HG03095 (cell line): ENCODE measurements around the gene CEBPZOS.

Experiments
- ATAC-seq: cut with Tn5 transposase; IDR thresholded peaks from one replicate; pipeline ENCODE4 v1.9.1; 2021; ENCODE audit warnings: moderate library complexity; ENCODE audit not compliant: unreplicated experiment

The CEBPZOS gene

DNA sequence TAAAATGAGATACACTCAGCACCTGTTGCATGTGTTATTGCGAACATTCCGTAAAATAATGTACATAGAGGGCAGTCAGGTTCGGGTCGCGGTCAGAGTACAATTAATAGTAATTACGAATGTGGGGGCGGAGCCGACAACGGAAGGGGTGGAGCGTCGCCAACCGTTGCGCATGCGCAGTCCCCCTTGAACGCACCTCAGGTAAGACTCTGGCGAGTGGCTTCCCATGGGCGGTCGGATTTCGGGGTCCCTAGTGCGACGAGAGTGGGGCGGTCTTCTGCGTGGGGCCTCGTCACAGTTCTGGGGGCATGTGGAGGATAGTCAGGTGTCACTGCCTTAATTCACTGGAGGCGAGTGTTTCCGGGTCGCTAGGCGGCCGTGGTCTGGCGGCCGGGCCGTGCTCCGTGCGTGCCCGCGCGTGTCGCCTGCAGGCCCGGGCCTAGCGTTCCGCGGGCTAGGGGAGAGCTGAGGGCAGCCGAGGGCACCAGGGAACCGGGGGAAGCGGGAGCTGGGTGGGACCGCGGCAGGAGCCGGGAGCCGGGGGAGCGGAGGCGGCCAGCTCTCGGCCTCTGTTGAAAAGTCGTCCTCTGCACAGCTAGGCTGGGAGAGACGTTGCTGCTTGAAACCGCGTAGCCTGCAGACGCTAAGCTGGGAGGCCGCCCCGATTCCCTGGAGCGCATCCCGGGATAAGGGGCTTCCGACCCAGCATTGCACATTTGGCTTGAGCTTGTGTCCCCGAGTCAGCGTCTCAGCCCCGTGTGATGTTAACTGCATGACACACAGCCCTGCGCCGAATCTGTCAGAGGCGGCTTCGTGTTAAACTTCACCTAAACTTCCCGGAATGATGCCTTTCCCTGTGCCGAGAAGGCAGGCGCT is at the start of gene CEBPZOS:
Gene CEBPZOS, plus strand, starts transcription at position 177 of the 876 bp plus-strand sequence. CDS start 3,209 bp downstream, outside the sequence.
- ATAC-seq: peak; percentile 59

DNA sequence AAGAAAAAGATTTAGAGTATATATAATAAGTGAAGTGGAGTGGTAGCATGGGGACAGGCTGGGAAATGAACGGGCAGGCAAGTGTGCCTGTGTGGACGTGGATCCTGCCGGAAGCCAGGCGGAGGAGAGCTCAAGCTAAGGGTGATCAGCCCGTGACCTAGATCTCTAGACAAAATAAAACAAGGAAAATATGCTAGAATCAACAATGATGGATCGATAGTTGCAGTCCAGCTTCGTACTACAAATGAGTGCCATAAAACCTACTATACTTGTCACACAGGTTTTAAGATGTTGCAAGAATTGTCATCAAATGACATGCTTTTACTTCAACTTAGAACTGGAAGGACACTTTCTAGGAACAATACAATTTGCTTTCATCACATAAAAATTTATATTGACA is 48.0 kb upstream of the CEBPZOS start:
- no peak for ATAC-seq

DNA sequence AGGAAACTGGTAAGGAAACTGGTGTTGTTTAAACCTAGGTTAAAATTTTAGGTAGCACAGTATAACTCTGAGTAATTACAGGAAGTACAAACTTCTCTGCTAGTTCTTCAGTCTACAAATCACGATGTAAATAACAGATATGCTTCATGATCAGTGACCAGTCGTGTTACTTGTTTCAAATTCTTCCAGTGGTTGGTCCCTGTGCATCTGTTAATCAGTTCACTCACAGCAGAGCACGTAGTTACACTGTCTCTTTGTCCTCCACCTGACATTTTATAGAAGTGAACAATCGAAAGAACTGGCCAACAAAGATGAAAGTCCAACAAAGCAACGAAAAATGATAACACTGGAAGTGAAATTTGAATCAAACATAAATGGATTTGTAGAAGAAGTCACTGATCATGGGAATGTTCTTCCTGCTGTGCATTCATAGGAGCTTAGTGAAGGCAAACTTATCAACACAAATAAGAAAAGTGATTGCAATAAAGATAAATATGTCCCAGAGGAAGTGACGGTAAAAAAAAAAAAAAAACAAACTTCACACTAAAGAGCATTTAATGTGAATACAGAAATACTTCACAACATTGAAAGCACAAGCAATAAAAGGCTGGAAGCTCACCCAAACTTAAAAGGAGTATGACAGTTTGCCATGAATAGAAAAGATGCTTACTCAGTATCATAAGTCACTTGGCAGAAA is 46.5 kb upstream of the CEBPZOS start:
- ATAC-seq: no peak

DNA sequence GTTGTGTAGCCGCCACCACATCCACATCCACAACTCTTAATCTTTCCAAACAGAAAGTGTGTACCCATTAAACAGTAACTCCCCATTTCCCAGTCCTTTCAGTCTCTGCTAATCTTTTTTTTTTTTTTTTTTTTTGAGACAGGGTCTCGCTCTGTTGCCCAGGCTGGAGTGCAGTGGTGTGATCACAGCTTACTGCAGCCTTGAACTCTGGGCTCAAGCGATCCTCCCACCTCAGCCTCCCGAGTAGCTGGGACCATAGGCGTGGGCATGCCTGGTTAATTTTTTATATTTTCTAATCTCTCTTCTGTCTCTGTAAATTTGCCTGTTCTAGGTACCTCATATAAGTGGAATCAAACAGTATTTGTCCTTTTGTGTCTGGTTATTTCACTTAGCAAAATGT is 43.1 kb upstream of the CEBPZOS start:
- no peak for ATAC-seq

DNA sequence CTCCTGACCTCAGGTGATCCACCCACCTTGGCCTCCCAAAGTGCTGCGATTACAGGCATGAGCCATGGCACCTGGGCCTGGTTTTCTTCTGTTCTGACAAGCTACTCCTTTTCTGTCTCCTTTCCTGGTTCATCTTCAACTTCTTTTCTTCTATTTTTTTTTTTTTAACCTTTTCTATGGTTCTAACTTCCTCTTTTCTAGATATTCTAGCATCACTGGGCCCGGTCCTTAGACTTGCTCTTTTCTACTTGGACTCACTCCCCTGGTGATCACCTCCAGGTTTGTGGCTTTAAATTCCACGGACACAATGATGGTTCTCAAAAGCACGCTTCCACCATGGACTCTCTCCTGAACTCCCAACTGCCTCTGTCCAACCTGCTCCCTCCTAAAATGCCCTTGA is 41.5 kb upstream of the CEBPZOS start:
- ATAC-seq: no peak

DNA sequence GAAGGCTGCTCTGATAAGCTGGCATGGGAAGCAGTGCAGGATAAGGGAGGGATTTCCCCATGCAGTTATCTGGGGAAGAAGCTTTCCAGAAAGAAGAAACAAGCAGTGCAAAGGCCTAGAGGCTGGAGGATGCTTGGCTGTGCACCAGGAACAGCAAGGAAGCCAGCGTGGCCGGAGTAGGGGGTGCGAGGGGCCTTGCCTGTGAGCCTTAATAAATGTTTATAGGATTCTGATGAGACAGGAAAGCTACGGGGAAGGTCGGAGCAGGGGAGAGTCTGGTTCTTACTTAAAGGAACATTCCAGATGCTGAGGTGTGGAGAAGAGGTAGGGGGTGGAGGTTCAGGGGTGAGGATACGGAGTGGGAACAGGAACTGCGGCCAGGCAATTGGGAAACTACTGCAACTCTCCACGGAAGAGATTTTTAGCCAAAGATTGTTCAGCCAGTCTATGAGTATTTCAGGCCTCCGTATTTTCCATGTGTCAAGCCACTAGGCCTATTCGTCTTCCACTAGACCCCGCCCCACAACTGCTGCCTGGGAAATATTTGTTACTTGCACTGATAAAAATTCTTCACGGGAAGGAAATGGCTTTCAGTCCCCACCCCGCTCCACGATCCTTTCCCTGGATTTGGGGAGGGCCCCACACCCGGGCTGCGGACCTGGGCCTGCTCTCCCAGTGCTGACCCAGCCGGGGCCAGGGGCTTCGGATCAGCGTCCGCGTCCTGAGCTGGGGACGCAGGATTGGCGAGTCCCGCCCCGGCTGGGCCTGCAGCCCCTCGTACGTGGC is 40.0 kb upstream of the CEBPZOS start:
- peak; percentile 15 for ATAC-seq

DNA sequence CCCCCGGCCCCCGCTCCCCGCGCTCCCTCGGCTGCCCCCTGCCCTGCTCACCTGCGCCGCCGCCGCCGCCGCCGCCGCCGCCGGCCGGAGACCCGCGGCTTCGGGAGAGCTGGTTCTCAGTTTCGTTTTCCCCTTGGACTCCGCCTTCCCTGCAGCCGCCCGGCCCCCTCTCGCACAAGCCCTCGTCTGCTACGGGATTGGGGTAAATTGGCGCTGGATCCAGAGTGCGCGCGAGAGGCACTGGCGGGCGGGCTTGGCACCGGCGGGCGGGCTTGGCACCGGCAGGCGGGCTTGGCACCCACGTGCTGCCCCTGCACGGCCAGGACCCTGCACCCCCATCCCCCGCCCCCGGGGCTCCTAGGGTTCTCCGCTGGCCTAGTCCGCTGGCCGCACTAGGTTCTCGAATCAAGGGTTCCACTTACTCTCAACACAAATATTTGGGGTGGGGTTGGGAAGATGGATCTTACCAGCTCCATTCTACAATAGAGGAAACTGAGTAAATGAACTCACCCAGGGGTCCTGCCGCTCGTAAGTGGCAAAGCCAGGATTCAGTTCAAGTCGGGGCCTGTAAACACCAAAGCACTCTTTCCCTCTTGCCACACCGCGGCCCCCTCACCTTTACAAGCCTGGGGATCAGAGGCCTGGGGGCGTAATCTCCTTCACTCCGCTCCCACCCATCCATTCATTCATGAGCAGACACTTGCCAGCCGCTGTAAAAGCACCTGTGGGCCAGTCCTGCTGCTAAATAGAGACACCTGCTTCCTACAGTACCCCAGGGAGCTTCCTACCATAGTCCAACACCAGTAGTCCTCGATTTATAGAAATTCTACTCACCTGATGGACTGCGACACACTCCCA is 39.2 kb upstream of the CEBPZOS start, which contains the start of gene EIF2AK2:
Gene EIF2AK2, minus strand, starts transcription at position 124 of the 858 bp plus-strand sequence. CDS start 9,174 bp downstream, outside the sequence.
- peak; percentile 82 for ATAC-seq

DNA sequence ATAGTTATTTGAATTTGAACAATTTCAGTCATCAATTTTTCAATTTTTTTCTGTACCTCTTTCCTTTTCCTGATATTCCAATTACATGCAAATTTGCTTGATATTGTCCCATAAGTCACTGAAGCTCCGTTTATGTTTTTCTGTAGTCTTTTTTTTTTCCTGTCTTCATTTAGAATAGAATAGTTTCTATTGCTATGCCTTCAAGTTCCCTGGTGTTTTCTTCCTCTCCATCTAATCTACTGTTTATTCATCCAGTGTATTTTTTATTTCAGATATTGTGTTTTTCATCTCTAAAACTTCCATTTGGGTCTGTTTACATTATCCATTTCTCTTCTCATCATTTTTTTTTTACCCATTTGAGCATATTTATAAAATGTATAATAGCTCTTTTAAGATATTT is 31.5 kb upstream of the CEBPZOS start:
- no peak for ATAC-seq

DNA sequence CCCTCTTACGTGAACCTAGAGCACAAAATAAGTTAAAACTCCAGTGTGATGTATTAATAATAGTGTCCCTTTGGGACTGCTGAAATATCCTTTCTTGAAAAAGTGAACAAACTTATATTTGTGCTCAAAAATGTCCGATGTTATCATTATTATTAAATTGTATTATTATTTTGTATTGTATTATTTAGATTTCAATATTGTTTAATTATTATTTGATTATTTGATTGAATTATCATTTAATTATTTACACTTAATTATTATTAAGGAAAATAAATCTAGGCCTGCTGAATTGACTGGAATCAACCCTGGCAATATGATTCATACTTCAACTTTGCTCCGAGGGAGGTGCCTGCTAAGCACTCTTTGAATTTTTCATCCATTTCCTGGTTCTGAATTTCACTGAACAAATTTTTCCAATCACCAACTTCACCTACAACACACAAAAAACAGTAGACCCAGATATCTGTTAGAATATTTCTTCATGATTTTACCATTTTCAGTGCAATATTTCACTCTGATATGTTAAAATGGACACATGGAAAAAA is 28.6 kb upstream of the CEBPZOS start:
- no peak for ATAC-seq

DNA sequence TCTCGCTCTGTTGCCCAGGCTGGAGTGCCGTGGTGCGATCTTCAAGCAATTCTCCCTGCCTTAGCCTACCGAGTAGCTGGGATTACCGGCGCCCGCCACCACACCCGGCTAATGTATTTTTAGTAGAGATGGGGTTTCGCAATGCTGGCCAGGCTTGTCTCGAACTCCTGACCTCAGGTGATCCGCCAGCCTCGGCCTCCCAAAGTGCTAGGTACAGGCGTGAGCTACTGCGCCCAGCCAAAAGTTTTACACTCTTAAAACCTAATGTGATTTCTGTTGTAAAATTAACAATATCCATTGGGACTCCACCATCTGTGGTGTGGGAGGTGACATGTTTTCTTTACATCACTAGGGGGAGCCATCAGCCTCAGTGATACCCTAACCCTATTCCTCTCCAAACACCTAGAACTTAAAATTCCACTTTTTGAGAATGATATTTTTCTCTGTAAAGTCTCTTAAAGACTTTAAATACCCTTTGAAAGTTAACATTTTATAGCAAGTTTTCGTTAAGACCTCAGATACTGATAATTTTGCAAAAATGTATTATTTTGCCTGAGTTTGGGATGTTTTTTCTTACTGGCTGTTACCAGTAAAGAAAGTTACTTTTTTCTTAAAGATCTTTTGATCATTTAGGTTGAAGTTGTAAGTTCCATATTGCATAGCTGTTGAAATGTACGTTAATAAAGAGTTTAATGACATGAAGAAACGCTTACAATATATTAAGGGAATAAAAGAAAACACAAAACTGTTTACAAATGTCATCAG is 27.9 kb upstream of the CEBPZOS start:
- ATAC-seq: no peak

DNA sequence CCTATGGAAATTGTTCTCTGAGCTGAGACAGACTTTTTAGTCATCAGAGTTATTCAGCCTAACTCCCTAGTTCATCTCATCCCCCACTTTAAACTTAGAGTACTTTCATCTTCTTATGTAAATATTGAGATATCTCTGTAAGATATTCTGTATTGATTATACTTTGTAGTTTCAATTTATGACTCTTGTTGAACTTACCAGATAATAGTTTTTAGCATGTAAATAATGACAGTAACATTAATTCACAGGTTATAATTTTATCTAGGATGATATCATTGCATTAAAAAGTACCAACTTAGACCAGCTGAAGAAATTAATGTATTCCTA is 24.7 kb upstream of the CEBPZOS start:
- no peak for ATAC-seq

DNA sequence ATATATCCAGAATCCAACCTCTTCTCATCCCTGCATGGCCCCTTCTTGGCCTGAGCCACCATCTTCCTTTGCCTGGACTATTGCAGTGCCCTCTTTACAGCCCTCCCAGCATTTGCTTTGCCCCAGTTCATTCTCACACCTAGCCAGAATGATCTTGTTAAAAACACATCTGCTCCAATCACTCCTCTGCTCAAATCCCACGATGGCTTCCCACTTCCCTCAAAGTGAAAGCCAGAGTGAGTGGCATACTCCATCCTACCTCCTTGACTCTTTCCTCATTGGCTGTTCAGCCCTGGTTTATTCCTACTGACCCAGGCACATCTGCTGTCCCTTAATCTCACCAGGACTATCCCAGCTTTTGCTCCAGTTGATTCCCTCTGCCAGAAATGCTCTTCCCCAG is 22.6 kb upstream of the CEBPZOS start:
- no peak for ATAC-seq

DNA sequence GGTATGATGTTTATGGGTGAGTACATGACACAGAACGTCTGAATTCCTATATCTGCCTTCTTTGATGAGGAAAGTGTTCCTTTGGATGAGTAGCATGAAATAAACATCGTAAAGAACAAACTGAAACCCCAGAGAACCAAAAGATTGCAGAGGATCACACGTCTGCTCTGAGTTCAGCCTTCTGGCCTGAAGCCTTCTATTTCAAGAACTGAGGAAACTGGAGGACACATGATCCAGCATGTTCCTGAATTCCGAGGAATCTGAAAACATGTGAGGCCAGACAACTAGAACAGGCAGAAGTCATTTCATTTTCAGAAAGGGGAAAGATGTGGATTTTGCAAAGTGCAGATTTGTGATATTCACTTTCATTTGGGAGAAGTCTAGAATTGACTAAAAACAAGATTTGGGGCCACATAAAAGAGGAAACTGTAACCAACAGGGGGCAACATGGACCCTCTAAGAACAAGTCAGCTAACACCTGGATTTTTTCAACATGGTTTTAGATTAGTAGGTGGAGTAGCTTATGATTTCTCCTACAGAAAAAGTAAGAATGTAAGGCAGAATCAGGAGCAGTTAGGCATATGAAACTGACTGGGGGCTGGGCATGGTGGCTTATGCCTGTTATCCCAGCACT is 16.2 kb upstream of the CEBPZOS start:
- ATAC-seq: no peak

DNA sequence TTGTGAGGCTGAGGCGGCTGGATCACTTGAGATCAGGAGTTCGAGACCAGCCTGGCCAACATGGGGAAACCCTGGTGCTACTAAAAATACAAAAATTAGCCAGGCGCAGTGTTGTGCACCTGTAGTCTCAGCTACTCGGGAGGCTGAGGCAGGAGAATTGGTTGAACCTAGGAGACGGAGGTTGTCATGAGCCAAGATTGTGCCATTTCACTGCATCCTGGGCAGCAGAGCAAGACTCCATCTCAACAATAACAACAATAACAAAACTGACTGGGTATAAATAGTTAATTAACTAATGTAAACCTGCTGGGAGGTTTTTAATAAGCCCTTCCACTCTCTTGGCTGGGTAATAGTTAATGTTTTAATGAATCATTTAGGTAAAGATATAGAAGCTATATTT is 15.7 kb upstream of the CEBPZOS start:
- ATAC-seq: no peak

DNA sequence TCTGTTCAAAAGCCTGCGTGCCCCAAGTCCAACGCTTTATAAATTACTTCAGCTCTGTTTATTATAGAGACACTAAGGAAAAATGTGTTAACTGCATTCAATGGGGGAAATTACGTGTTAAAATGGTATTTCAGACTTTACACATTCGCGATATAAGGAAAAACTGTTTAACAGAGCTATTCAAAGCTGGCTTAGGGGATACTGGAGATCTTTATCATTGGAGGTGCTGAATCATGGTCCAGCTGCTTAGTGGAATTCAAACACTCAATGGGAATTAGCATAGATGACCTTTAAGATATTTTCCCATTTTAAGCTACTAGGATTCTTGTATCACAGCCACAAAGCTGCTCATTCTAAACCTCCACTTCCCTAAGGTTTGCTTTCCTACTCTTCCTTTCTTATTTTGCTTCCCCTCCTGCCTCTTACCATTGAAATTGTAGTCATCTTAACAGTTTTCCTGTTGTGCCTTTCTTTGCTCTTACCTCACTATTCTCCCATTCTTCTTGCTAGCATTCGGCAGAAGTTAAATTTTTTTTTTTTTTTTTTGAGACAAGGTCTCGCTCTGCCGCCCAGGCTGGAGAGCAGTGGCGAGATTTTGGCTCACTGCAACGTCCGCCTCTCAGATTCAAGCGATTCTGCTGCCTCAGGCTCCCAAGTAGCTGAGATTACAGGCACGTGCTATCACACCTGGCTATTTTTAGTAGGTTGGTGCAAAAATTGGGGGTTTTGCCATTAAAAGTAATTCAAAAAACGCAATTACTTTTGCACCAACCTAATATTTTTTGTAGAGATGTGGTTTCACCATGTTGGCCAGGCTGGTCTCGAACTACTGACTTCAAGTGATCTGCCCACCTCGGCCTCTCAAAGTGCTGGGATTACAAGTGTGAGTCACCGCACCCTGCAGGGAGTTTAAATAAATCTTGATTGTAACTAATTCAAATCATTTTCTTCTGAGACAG is 14.3 kb upstream of the CEBPZOS start:
- ATAC-seq: no peak

DNA sequence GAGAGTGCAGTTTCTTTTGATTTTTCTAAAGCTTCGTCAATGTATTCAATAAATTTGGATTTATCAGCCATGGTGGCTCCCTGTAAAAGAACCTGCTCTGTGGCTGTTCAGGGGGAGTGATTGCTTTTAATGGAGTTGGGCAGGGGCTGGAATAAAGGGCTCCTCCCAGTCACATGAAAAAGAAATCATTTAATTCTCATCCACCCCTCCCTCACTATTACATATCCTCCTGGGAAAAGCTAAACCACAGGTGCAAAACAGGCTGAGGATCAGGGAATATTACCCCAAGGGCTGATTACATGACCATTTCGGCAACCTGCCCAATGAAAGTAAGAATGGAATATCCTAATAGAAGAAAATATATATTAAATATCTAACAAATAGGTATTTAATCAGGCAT is 7.7 kb upstream of the CEBPZOS start, which contains the start of gene SULT6B1:
Gene SULT6B1, minus strand, starts transcription at position 101 of the 400 bp plus-strand sequence. Its CDS starts 30 bp downstream, at position 71.
- ATAC-seq: no peak

DNA sequence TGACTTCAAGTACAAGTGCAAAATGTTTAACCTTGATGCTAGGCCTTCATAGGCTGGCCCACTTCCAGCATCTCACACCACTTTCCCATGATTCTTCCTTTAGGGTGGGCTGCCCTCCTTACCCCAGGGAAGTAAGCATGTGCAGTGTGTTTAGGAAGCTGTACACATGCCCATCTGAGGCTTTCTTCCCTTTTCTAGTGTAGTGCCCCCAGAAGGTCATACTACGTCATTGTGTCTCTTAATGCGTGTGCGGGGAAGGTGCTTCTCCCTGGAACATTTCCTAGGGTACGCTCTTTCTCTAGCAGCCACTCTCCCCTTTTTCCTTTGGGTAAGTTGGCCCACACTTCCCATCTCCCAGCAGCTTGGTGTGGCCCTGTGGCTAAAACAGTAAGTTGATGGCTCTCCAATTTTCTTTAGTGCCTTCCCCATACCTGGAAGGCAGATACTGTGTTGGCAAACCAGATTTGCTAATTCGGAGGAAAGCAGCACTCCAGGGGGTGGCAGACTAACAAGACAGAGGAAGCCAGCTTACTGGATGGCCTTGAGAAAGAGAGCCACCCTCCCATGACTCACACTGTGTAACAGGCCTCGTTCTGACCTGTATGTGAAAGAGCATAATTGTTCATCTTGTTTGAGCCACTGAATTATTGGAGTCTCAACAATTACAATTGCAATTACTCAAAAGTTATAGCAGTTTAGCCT is 6.7 kb upstream of the CEBPZOS start:
- no peak for ATAC-seq
